Cerebellar nuclear complex (tissue), 1 donor: Measurements from ENCODE around the gene TWF2.

Experiments used
- DNase-seq, 2 experiments: peaks; one replicate each; lab custom pipeline; 2025; lab: John Stamatoyannopoulos, UW

TWF2 gene

DNA sequence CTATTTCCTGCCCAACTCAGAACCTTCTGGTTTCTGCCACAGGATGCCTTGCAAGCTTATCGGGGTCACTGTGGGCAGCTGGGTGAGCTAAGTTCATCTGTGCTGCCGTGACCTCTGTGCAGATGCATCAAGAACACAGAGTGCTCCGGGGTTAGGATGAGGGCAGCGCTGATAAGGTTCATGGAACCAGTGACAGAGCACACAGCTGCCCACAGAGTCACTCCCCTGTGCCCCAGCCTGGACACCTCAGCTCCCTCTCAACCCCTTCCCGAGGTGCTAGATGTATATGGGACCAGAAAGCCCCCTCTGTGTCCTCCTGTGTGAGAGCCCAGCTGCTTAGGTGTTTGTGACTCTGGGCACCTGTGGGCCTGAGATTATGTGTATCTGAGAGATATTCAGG lies 56.8 kb downstream of the TWF2 start:
- DNase-seq = no peak

- DNase-seq = no peak
Observed at GRCh38 chr3:52181543-52181942, 57.4 kb downstream of the TWF2 start.
